GM19023 (cell line): ENCODE data around the gene LURAP1L.
A peak's percentile ranks its signal among the peaks of the same experiment; 100 is the strongest.

Experiments used
- ATAC-seq: cut with Tn5 transposase; IDR thresholded peaks from one replicate; pipeline ENCODE4 v1.9.1; 2021; ENCODE audit warnings: mild to moderate bottlenecking, moderate library complexity; ENCODE audit not compliant: unreplicated experiment

The LURAP1L gene, protein sequence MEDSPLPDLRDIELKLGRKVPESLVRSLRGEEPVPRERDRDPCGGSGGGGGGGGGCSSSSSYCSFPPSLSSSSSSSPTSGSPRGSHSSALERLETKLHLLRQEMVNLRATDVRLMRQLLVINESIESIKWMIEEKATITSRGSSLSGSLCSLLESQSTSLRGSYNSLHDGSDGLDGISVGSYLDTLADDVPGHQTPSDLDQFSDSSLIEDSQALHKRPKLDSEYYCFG

DNA sequence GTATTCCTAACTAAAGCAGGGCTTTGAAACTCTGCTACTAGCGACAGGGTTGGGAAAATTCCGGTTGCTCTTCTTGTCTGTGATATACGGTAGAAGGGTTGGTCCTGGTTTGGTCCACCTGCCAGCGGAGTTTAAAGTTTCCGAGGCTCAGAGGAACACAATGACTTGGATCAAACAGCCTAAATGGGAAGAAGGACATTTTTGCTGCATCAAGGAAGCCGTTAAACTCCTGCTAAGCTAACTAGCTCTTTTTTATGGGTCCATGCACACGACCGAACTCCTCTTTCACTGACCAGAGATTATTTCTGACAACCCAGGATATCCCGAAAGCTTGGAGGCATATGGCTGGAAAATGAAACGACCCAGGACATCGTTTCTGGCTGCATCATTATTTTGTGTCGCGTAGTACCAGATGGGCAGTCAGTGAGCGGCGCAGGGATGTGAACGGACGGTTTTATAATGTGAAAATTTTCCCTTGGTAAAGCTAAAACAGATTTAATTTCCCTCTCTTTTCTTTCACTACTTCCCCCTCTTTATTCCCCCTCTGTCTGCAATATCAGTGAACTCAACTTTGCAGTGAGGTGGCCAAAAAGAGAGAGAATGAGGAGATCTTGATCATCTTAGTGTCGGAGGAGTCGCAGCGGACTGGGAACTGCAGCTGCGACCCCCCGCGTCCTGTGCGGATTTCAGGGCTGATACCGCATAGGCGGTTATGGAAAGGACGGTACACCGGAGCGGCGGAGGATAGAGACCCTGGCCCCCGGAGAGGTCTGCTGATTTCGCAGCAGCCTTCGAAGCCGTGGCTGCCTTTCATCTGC lies at the start of gene LURAP1L:
Gene LURAP1L (plus strand): TSS at position 160 of the 818 bp plus-strand sequence. CDS start 696 bp downstream, outside the sequence.
- ATAC-seq, result peak; percentile 3

DNA sequence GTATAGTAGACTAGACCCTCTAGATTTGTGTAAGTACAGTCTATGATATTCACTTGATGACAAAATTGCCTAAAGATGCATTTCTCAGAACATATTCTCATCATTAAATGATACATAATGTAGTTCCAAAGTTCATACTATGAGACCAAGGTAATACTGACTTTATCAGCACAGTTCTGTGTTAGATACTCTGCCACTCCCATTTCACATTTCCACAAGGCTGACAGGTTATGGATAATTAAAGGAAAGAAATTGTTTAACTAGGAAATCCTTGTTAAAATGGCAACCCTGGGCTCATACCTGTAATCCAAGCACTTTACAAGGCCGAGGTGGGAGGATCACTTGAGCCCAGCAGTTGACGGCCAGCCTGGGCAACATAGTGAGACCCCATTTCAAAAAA lies 48.0 kb upstream of the LURAP1L start:
- ATAC-seq, result no peak

DNA sequence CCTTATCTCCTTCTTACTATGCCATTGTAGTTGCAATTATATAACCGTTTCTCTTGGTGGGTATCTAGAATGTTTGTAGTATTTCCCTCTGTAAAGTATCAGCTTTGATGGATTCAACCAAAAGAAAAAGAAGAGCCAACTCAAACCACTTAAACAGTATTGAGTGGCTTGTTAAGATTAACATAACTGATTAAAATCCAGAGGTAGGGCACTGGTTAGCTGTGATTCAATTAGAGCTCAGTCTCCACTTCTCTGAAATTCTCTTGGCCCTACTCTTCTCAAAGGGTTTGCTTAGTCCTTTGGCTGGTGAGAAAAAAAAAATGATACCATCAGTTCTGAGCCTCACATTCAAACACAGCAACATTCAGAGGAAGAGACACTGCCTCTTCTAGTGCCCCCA lies 44.6 kb upstream of the LURAP1L start:
- no peak for ATAC-seq

DNA sequence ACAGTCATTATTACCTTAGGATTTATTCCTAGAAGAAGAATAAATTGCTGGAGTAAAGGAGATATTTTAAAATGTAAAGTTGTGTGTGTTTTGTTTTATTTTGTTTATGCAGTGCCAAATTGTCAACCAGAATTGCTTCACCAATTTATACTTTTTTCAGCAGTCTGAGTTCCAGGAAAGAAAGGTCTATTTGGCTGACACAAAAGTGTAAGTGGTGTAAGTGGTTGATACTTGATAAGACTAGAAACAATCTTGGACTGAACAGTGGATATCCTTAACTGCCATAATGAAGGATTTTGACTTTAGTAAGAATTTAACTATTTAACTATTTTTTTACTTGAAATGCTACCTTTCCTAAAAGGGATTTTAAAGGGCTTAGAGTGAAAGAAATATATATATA lies 43.9 kb upstream of the LURAP1L start:
- no peak for ATAC-seq

DNA sequence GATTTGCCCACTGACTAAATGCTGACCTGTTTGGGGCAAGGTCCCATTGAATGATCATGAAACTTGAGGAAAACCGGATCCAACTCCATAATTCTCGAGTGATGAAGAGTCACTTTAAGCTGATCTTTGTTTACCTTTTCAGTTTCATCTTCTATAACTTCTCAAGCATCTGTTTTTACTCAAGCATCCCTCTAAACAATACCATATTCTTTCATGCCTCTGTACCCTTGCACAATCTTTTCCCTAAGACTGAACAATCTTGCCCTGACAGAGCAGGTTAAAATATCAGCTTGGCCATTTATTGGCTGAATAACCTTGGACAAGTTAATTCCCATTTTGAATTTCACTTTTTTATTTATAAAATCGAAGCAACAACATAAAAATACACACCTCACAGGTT lies 41.8 kb upstream of the LURAP1L start:
- ATAC-seq, result no peak

DNA sequence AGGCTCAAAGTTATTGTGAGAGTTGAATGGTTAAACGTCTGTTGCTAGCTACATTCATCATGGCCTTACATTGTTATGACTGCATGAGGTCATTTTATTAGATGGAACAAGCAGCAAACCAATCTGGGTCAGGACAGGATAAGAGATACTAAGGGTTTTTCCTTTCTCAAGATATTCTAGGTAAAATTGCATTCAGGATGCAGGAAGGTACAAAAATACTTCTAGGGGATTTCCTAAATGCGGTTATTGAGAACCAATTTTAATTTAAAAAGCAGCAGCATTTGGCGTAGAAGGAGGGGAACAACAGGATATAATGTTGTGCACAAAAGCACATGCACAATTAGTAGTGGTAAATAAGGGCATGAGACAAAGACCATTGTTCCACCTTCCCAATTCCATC lies 39.2 kb upstream of the LURAP1L start:
- ATAC-seq, result no peak

DNA sequence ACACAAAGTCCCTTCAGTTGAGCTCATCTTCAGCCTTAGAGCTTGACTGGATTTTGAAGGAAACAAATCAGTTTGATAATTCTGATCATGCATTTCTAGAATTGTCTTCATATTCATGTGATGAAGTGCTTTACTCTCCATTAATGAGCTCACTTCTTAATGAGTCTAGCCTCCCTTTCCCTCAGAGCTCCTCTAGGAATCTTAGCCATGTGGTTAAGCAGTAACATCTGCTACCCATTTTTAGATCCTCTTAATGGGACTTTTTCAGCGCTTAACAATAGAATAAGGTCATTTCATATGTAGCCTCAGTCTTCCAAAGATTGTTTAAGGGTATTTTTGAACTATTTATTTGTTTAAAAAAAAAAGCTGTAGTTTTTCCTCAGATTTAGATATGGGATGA lies 36.9 kb upstream of the LURAP1L start:
- ATAC-seq, result no peak

DNA sequence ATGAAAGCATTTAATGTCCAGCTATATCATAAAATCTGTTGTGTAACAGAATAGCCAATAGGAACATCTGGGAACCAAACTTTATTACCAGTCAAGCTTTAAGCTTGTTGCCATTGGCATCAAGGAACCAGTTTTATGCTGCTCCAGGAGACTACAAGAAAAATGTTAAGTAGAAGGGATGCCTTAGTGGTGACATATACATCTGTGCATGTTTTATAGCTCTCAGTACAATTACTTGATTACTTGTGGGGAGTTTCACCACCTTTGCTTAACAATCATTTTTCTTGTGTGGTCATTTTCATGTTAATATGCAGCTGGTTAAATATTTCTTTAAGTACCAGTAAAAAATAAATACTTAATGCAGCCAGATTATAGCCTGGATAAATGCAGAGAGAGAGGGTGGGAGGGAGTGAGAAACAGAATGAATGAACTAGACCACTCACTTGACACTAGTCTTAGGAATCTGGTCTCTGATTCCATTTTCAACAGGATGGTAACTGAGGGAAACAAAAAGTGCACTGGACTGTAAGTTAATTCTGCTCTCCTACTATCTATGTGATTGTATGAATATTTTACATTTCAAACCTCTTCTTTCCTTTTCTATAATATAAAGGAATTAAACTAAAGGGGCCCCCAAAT lies 35.7 kb upstream of the LURAP1L start:
- no peak for ATAC-seq

DNA sequence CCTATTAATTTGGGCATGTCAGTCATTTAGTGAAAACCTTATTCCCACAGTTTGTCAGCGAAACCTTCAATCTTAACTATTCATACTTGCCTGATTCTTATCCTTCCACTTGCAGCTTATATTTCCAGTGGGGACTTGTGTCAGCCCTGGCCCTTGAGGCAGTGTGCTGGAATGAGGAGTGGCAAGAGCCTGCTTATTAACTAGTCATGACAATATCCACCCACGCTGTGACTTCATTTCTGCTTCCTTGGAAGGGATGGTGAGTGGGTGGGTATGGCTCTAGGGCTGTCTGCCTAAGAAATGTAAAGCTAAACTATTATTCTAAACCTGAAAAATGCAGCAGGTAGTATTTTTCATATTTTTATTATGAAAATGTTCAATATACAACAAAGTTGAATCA lies 34.0 kb upstream of the LURAP1L start:
- ATAC-seq, result no peak

DNA sequence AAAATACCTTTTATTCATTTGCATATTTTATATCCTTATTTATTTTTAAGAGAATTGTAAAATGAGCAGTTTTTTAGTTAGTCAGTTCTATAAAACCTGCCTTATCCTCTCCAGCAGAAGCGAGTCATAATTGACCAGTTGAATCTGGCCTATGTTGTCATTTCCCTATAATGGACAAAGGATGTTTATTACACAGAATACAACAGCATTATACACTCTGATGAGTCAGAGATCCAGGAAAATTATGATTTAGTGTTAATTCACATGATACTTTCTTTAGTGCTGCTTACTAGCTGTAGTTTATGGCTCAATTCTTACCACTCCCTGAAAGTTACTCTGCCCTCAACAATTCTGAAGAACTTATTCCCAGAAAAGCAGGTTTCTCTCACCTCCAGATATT lies 26.8 kb upstream of the LURAP1L start:
- ATAC-seq, result no peak

DNA sequence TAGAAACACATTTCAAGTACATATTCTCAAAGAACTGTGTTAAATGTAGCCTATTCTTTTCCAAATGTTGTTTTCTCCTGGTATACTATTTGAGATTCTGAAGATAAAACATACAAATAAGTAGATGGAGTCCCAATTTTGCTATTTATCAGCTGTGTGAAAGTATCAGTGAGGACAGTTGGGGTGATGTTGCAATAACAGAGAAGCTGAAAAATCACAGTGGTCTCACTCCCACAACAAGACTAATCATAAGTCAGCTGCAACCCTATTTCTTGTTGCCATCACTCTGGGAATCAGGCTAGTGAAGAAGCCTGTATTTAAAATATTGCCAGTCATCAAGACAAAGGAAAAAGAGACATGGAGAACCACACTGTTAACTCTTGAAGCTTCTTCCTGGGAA lies 25.9 kb upstream of the LURAP1L start:
- ATAC-seq, result no peak

DNA sequence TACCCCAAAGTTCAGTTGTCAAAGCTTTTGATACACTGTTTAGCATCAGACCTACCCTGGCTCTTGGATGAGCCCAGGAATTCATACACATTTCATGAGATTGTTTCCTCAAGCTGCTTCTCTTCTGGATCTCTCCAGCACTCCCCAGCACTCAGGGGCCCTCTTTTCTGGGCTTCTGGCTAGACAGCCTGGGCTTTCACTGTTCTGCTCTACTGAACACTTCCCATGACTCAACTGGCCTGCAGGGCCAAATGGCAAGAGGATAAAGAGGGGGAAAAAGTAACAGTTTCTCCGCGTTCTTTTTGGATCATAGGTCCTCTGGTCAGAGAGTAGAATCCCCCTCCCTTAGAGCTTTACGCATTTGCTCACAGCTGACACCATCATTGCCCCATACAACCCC lies 20.9 kb upstream of the LURAP1L start:
- no peak for ATAC-seq

DNA sequence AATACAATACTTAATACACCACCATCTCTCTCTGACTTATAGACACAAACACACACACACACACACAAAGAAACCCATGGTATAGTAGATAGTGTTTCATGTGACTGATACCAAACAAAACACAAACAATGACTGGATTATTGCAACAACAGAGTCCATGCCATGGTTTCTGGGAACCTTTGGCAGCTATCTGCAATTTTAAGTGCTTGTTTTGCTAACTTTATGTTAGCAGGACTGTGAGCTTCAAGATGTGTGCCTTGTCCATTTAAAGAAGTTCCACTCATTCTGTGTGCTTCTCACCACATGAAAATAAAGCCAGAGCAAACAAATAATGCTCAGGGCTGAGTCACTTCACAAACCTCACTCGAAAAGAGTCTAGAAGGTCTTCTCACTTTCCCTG lies 15.1 kb upstream of the LURAP1L start:
- no peak for ATAC-seq

DNA sequence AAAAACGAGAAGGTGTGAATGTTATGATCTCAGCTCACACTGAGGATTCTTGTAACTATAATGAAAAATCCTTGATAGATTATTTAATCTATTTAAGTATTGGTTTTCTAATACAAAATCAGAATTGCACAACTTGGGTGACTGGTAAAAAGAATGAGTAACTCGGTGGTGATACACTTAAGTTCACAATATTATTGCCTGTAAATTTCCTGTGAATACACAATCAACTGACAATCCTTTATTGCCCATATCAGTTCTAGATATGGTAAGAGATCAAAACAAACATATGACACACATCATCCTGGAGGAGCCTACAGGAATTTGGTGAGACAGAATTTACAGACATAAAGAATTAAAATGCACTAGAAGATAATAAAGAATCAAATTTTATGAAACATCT lies 14.1 kb upstream of the LURAP1L start:
- no peak for ATAC-seq

DNA sequence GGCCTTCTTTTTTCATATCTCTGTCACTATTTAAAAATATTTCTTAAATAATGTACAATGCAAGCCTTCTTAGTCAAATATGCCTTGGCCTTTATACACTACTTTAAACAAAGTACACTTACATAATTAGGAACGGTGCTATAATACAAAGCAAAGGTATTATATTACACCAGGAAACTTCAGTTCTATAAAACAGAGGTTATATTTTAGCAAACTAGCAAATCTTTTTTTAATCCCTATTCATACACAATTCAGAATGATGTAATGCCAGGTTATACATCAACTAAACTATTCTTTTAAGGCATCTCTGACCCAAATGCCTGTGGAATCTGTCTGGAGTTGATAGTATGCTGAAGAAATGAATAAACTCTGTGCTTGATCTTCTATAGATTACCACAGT lies 10.7 kb upstream of the LURAP1L start:
- no peak for ATAC-seq

DNA sequence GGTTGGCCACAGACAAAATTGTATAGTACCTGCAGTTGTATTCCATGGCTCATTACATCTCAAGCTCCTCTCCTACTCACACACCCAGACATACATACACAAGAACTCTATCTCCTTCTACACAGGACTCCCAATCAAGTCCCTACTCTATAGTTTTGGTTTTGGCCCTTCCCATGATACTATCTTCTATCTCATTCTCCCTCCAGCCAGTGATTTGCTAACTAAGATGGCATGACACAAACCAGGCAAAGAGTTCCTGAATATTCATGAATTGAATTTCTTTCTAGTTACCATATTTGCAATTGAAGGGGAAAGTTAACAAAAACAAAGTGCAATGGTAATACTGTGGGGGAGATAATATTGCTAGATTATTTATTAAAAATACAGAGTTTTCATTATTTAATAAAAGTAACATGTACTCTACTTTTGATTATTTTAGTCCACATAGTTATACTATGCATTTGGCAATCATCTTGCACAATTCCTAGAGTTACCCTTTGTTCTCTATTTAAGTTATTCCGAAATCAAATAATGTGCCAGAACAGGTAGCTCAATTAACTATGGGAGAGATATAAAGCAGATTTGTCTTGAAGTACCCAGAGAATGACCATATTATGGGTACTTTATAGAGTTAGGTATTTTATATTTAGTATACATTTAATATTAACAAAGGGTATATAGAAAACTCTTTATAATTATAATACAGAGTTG lies 9.6 kb upstream of the LURAP1L start:
- ATAC-seq, result no peak

DNA sequence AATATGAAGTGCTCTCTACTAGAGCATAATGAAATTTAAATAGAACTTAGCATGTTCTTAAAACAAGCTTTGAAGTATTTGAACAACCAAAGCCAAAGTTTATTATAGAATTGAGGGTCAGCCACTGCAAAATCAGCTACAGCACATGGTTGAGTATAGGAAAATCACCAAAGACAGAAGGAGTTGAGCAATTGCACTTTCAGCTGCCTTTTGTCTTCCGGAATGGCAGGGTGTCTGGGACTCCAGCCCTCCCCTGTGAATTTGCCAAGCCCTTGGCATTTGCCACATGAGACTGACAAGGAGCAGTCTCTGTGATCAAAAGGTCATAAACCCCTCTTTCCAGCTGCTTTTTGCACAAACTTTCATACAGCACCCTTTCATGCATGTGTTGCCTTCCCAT lies 8.5 kb upstream of the LURAP1L start:
- no peak for ATAC-seq

DNA sequence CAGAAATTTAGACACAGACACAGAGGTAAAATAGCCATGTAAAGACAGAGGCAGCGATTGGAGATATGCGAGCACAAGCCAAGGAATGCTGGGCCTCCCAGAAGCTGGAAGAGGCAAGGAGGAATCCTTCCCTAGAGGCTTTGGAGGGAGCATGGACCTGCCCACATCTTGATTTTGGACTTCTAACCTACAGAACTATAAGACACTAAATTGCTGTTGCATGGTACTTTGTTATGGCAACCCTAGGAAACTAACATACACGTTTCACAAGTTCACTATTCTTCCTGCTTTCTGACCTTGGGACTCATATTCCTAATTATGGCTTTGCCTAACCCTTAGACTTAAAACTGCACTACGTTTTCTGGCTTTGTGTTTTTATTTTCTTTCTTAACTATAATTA lies 4.6 kb upstream of the LURAP1L start:
- no peak for ATAC-seq

DNA sequence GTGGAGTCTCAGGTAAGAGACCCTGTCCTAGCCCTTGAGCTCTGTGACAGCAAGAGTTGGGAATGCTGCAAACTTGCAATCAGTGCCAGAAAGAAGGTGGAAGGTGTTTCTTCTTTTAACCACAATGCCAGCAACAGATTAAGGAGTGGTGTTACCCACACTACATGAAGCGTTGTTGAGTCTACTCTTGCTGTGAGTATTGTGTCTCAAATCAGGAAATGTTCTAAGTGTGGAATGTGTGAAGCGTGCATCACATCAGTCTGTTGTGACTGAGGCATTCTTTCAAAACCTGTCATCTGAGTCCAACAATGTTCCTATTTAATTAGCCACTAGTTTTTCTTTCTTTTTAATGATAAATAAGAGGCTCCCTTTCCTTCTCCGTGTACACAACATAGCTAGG lies 2.9 kb upstream of the LURAP1L start:
- ATAC-seq, result no peak

DNA sequence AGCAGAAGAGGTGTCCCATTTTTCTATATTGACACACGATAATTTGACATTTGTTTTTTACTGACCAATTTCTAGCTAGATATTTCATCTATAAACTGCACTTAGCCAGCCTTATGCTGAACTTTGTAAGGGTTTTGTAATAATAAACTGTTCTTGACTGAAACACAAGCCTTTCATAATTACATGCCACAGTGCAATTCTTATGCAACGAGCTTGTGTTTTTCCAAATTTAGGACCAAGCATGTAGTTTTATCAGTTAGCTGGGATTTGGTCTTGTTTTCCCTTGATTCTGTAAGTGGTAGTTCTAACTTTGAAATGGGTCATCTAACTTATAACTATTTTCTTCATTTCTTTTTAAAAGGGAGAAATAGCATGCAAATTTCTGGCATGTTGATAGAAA lies 1.3 kb upstream of the LURAP1L start:
- ATAC-seq, result no peak

DNA sequence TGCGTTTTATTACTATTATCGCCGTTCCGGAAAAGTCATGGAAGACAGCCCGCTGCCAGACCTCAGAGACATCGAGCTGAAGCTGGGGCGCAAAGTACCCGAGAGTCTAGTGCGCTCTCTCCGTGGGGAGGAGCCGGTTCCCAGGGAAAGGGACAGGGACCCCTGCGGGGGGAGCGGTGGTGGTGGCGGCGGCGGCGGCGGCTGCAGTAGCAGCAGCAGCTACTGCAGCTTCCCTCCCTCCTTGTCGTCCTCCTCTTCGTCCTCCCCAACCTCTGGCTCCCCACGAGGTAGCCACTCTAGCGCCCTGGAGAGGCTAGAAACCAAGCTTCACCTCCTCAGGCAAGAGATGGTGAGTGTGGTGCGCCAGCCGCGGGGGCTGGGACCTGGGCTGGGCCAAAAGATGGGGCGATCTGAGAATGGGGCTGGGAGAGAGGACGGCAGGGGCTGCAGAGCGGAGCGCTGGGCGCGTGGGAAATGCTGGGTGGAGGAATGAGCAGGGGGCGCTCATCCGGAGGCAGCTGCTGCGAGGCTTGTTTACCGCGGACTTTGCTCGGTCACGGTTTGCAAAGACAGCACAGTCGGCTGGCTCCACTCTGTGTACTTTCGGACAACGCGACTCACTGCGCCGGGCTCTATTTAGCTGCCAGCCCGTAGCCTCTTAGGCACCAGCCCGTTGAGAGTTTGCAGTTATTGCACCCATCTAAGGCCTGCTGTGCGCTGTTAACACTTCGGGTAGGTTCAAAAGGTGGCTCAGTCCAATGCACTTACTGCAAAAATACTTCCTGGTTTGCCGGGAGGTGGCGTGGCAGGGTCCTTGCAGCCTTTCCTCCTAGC lies 1.1 kb downstream of the LURAP1L start:
- peak; percentile 84 for ATAC-seq
